NOMO-1 (cell line): ENCODE results near the gene ARHGAP24.
A peak's percentile ranks its signal among the peaks of the same experiment; 100 is the strongest.

Experiments used
- DNase-seq, 2 experiments: peaks; one replicate each; lab custom pipeline; 2025; ENCODE audit not compliant: unreplicated experiment in 2 of 2; lab: John Stamatoyannopoulos, UW

ARHGAP24 gene

GRCh38 chr4:85732124-85732523 lies 257.2 kb downstream of the ARHGAP24 start:
- no peak for DNase-seq

DNA sequence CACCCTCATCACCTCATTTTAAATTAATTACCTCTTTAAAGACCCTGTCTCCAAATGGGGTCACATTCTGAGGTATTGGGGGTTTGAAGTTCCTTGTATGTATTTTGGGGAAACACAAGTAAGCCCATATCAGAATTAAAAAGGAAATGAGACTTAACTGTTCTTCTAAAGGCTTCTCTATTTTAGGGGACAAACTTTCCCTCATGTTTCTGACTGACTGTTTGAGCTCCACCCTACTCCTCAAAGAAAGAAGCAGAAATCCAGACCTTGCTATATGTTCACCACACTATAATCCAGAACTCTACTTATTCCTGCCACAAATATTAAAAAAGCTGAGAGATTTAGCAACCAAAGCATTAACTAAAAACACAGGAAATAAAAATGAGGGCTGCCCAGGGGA lies 258.8 kb downstream of the ARHGAP24 start:
- DNase-seq, result peak in 1 of 2 experiments; percentile 7

DNA sequence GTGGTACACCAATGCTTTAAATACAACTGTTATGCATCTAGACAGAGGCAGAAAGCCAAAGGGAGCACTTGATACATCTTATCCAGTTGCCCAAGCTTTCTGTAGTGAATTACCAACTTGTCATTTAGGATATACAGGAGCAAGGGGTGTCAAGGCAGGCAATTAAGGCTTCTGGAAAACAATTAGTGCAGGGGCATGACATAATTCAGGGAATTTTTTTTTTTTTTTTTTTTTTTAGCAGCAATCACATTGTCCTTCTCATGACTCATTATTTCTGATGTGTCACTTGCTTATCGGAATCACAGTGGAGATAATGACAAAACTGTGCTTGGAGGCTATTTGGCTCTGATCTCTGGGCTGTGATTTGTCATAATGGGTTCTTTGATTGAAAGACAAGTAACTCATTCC lies 259.5 kb downstream of the ARHGAP24 start:
- no peak for DNase-seq

GRCh38 chr4:85736571-85736970 lies 261.6 kb downstream of the ARHGAP24 start:
- peak; percentile 45 to 70 for DNase-seq

- DNase-seq, result no peak
Observed at GRCh38 chr4:85737254-85737653, 262.3 kb downstream of the ARHGAP24 start.

- no peak for DNase-seq
Observed at GRCh38 chr4:85738721-85739120, 263.8 kb downstream of the ARHGAP24 start.

- DNase-seq, result no peak
Observed at GRCh38 chr4:85740431-85740861, 265.5 kb downstream of the ARHGAP24 start.

GRCh38 chr4:85741381-85741780 lies 266.4 kb downstream of the ARHGAP24 start:
- DNase-seq, result no peak

DNA sequence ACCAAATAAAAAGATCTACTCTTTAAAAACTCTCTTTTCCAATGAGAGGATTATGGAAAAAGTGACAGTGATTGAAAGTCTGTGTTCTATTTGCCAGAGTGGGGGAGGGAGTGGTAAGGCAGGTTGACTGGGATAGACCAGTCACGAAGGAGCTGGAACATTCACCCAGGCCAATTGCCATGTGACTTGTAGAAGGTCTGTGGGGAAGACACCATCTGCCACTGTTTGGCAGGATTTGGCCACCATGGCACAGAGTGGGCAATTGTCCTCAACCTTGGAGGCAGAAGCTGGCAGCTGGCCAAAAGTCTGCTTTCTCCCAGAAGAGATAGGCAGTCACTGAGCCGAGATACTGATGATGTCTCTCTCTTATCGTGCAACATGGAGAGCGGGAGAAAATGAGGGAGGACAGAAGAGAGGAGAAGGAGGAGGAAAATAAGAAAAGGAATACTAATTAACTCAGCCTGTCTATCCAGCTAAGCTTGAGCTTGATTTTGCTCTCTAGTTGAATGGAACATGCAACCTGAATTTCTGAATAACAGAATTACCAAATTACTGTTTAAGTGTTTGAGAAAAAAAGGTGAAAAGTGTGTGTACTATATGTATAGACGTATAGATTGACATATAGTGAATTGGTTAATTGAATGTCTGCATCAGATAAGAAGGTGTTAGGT lies 267.1 kb downstream of the ARHGAP24 start:
- DNase-seq, result no peak

DNA sequence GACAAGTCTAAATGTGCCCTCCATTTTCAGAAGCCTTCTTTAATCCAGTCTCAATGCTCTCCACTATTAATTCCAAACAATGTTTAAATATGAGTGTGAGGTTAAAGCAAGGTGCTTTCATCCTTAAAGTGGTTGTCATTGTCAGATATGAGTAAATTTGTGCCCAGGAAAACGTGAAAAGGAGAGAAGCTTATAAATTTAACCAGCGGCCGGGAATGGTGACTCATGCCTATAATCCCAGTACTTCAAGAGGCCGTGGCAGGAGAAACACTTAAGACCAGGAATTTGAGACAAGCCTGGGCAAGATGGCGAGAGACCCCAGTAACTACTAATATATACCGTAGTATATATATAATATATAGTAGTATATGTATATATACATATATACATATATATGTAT lies 270.0 kb downstream of the ARHGAP24 start:
- DNase-seq, result no peak

GRCh38 chr4:85745939-85746338 lies 271.0 kb downstream of the ARHGAP24 start:
- no peak for DNase-seq

DNA sequence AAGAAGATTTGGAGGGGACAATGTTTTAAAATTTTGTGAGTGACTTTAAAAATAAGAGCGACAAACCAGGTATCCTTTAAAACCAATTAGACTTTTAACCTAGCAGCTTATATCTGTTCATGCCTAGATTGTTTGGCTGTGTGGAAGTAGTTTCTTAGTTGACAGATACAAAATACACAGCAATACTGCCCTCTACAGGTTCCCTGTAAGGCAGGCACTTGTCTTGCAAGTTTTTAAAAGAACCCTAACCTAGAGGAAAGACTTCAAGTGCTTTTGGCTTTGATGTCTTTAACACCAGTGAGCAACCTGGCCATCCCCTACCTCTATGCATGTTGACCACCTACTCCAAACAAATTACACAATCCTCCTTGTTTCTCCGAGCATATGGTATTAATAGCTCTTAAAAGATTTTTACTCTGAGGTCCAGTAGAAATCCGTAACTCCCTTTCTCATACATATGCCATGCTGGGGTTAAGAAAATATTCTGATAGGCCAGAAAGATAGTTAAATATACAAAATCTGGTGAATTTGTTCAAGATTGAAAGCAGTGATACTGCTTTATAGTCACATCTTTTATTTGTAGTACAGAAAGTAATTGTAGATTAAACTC lies 273.0 kb downstream of the ARHGAP24 start:
- DNase-seq, result peak; percentile 10 to 77

- no peak for DNase-seq
Observed at GRCh38 chr4:85748654-85749053, 273.7 kb downstream of the ARHGAP24 start.

DNA sequence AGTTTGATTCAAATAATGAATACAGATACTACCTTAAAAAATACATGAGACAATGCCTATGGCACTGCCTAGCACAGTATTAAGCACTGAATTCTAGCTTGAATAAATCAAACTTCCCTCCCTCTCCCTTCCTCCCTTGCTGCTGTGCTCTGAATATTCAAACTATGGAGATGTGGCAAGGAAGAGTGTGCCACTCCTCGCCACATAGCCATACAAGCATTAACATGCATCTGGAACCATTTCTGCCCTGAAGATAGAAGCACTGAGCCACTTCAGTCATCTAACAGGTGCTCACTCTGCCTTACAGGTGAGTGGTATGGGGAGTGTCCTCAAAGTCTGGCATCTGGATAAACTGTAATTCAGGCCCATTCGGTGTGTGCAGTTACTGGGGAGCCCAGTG lies 276.9 kb downstream of the ARHGAP24 start:
- no peak for DNase-seq

- no peak for DNase-seq
Observed at GRCh38 chr4:85755285-85755684, 280.3 kb downstream of the ARHGAP24 start.

- DNase-seq, result no peak
Observed at GRCh38 chr4:85756938-85757337, 282.0 kb downstream of the ARHGAP24 start.

DNA sequence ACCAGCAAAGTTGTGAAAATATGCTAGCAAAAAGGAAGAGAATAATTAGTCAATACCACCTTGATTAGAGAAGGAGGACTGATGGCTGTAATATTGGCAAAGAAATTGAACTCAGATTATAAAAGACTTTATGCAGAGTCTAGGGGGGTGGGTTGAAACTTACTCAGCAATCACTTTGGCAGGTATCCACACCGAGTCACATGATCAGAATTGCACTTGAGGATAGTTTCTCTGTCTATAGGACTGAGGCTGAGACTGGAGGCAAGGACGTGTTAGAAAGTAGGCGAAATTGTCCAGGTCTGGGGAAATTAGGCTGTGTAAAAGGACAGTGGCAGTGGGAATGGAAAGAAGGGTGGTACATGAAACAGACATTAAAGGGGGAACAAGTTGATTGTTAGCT lies 284.4 kb downstream of the ARHGAP24 start:
- DNase-seq, result no peak

DNA sequence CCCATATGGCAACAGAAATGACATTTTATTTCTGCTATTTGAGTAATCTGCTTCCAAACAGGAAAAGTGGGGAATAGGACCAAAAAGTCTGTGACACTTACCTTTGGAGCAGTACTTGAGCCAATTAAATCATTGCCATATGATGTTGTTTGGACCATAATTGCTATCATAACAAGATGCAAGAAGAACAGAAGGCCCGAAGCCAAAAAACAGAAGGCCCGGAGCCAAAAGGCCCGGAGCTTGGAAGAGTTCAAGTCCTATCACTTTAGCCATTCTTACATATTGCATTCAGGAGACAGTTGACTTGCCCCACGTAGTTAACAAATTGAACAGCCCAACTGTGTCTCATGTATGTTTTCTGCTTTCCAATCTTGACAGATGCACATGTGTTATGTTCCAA lies 285.6 kb downstream of the ARHGAP24 start:
- DNase-seq, result no peak

GRCh38 chr4:85761803-85762528 lies 287.0 kb downstream of the ARHGAP24 start:
- DNase-seq, result no peak

DNA sequence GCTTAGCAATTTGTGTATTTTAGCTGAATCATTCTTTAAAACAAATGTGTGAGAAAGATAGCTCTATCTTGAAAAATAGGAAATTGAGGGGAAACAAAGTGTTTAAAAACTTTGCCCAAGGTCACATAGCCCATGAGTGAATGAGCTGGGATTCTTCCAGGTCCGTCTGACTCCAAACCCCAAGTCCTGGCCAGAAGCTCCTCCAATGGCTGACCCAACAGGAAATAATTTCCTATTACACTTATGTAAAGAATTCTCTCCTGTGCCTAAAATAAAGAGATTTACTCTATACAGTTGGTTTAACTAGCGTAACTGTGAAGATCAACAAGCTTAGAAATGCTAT lies 287.6 kb downstream of the ARHGAP24 start:
- no peak for DNase-seq

DNA sequence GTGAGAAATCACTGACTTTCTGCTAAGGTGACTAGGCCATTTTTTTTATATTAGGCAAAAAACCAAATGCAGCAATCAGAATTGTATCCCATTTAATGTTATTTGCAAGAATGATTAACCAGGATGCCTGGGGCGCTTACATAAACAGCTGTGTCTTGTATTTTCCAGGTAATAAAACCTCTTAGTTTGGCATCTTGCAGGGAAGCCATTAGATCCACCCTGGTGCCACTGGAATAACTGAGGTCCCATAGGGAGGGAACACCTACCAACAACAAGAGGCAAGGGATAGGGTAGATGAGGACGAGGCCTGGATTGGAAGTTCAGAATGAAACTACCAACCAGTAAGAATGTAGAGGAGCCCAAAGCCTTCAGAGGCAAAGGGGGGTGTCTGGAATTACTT lies 288.3 kb downstream of the ARHGAP24 start:
- no peak for DNase-seq

DNA sequence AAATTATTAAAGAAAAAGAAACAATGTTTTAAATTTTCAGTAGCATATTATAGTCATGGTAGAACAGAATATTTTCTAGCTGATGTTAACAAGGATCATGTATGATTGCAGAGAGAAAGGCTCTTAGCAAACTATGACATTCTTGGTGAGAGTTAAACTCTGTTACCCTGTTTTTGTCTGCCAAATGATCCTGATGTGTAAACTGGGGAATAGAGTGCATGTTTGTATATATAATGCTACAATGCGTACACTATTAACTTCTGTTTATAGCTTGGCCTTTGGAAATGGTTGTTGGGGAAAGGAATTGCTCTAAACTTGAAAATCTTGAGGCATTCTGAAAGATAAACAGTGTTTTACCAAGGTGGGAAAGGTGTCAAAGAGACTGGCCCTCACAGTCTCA lies 292.7 kb downstream of the ARHGAP24 start:
- no peak for DNase-seq
